H1 (cell line): ENCODE measurements around the gene TMEM151B.

Source experiments
- EZH2 ChIP-seq: fragments of 200-600 bp; sonication (generic); IDR thresholded peaks from 2 replicates; pipeline ENCODE4 v1.7.1; 2012; ENCODE audit warnings: low read depth, mild to moderate bottlenecking, moderate library complexity, low read length, inconsistent platforms; ENCODE audit not compliant: severe bottlenecking
- GABPA ChIP-seq: IDR thresholded peaks from 2 replicates; pipeline ENCODE4 v1.6.1; 2011; ENCODE audit warnings: mild to moderate bottlenecking, low read length, moderate library complexity, borderline replicate concordance; ENCODE audit not compliant: insufficient read depth
- JUN ChIP-seq: IDR thresholded peaks from 2 replicates; pipeline ENCODE4 v1.6.1; 2011; ENCODE audit warnings: low read depth, mild to moderate bottlenecking, improper control_type of control experiment, low read length
- TF ChIP-seq, protein P1 (sequence below), 3 experiments: IDR thresholded peaks; 1 replicate in 2 of 3; 2 replicates in 1 of 3; pipeline versions ENCODE4 v1.5.1 to v1.6.1; 2011; ENCODE audit warnings: low read length in 3 of 3, mild to moderate bottlenecking in 3 of 3, inconsistent platforms in 2 of 3, low read depth in 1 of 3, moderate library complexity in 1 of 3; ENCODE audit not compliant: insufficient read depth in 1 of 3; ENCODE audit errors: control extremely low read depth in 1 of 3
- TF ChIP-seq, protein P2 (sequence below): IDR thresholded peaks from 2 replicates; pipeline ENCODE4 v1.6.1; 2012; ENCODE audit warnings: inconsistent platforms

DNA sequence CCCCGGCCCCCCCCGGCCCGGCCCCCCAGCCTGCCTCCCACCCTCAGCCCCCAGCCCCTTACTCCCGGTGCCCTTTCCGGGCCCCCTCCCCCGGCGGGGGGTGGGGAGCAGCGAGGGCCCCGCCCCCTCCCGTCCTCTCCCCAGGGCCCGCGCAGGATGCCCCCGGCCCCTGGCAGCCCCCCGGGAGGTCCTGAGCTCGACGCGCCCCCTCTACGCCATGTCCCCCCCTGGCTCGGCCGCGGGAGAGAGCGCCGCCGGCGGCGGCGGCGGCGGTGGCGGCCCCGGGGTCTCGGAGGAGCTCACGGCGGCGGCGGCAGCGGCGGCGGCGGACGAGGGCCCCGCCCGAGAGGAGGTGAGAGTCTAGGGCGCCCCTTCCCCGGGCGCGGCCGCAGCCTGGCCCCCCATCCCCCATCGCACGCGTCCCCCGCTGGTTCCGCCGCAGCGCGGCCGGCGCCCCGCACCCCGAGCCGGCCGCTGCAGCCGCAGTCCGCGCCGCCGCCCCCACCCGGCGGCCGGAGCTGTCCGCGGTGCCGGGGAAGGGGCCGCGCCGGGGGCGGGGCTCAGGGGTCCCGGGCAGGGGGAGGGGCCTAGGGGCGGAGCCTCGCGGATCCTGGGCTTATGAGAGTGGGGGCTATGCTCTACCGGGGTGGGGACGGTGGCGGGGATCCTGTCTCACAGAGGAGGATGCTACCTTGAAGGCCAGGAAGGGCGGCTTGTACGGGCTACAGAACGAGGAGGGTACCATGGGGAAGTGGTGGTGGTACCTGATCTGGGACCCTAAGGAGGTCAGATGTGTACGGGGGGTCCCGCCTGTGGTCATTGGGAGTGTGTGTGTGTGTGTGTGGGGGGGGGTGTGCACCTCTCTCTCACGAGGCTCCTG, 516 bp downstream of the TMEM151B start:
- TF ChIP-seq EZH2 = no peak
- TF ChIP-seq GABPA = no peak
- TF ChIP-seq, protein P1, sequence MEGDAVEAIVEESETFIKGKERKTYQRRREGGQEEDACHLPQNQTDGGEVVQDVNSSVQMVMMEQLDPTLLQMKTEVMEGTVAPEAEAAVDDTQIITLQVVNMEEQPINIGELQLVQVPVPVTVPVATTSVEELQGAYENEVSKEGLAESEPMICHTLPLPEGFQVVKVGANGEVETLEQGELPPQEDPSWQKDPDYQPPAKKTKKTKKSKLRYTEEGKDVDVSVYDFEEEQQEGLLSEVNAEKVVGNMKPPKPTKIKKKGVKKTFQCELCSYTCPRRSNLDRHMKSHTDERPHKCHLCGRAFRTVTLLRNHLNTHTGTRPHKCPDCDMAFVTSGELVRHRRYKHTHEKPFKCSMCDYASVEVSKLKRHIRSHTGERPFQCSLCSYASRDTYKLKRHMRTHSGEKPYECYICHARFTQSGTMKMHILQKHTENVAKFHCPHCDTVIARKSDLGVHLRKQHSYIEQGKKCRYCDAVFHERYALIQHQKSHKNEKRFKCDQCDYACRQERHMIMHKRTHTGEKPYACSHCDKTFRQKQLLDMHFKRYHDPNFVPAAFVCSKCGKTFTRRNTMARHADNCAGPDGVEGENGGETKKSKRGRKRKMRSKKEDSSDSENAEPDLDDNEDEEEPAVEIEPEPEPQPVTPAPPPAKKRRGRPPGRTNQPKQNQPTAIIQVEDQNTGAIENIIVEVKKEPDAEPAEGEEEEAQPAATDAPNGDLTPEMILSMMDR (IDR thresholded peaks at IDR 0.05; ENCODE audit: control extremely low read depth in 1 of 3, insufficient read depth in 1 of 3, low read depth in 1 of 3, low read length in 3 of 3) = no peak
- TF ChIP-seq, protein P2, sequence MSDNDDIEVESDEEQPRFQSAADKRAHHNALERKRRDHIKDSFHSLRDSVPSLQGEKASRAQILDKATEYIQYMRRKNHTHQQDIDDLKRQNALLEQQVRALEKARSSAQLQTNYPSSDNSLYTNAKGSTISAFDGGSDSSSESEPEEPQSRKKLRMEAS = no peak
- TF ChIP-seq JUN = no peak
